8988T (cell line): Measurements from ENCODE around the gene TLR9.

Source experiments
- DNase-seq: peaks from one replicate; pipeline ENCODE4 v3.0.0; 2011

TLR9 gene

DNA sequence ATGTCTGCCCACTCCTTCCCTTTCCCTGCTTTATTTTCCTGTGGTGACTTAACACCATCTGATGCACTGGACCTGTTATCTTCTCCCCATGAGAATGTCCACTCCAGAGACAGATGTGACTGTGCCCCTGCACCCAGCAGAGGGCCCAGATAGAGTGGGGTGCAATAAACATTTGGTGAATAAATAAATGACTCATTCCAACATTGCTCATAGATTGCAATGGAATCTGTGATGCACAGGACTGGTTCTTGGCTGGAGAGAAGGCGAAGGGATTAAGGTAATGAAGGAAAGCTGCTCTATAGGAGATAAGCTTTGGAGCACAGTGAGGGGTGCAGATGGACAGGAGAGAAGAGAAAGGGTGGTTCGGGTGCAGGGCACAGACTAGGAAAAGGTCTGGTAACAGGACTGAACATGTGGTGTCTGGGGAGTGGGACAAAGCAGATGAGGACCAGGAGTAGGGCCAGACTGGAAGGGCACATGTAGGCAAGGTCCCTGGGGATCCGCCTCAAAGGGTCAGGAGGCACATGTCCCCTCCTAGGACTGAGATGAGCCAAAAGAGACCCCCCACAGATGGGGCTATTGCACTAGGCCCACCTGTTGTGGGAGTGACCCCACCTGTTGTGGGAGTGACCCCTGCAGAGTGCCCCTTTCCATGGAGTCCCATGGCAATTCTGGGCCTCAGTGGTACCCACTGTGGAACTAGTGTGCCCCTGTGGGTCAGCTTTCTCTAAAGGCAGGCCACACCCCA is 53.8 kb downstream of the TLR9 start:
- no peak for DNase-seq
